Measurements from ENCODE around the gene KLRF2.

DNA sequence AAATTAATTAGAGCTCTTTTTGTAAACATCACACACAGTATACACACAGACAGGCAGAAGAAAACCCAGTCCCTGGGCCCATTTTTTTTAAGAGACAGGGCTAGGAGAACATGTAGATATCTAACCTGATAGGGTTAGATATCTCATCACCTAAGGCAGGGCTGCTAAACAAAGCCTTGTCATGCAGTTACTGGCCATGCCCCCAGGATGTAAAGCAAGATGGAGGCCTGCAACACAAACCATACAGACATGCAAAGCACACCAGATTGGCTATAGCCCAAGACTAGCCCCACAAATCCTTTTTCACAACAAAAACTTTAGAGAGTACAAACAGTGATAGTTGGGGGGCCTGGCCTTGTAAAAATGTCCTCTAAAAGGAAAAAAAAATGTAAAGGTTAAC lies 30.4 kb downstream of the KLRF2 start:
- TF ChIP-seq, protein P1, sequence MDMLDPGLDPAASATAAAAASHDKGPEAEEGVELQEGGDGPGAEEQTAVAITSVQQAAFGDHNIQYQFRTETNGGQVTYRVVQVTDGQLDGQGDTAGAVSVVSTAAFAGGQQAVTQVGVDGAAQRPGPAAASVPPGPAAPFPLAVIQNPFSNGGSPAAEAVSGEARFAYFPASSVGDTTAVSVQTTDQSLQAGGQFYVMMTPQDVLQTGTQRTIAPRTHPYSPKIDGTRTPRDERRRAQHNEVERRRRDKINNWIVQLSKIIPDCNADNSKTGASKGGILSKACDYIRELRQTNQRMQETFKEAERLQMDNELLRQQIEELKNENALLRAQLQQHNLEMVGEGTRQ (IDR thresholded peaks at IDR 0.05; ENCODE audit: borderline replicate concordance, low read depth, low read length): no peak
- TF ChIP-seq CTCF (IDR thresholded peaks at IDR 0.05): no peak
- TF ChIP-seq SMC3 (IDR thresholded peaks at IDR 0.05; ENCODE audit: low read depth, low read length): no peak
- TF ChIP-seq, protein P2, sequence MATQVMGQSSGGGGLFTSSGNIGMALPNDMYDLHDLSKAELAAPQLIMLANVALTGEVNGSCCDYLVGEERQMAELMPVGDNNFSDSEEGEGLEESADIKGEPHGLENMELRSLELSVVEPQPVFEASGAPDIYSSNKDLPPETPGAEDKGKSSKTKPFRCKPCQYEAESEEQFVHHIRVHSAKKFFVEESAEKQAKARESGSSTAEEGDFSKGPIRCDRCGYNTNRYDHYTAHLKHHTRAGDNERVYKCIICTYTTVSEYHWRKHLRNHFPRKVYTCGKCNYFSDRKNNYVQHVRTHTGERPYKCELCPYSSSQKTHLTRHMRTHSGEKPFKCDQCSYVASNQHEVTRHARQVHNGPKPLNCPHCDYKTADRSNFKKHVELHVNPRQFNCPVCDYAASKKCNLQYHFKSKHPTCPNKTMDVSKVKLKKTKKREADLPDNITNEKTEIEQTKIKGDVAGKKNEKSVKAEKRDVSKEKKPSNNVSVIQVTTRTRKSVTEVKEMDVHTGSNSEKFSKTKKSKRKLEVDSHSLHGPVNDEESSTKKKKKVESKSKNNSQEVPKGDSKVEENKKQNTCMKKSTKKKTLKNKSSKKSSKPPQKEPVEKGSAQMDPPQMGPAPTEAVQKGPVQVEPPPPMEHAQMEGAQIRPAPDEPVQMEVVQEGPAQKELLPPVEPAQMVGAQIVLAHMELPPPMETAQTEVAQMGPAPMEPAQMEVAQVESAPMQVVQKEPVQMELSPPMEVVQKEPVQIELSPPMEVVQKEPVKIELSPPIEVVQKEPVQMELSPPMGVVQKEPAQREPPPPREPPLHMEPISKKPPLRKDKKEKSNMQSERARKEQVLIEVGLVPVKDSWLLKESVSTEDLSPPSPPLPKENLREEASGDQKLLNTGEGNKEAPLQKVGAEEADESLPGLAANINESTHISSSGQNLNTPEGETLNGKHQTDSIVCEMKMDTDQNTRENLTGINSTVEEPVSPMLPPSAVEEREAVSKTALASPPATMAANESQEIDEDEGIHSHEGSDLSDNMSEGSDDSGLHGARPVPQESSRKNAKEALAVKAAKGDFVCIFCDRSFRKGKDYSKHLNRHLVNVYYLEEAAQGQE (IDR thresholded peaks at IDR 0.05; ENCODE audit: low read depth, low read length): no peak
- no peak for TF ChIP-seq CHD2 (IDR thresholded peaks at IDR 0.05; ENCODE audit: low read length, partially characterized antibody)
- TF ChIP-seq YY1 (IDR thresholded peaks at IDR 0.05; ENCODE audit: low read depth): no peak
- TF ChIP-seq EP300 (IDR thresholded peaks at IDR 0.05; ENCODE audit: borderline replicate concordance in 1 of 2, low read depth in 1 of 2, low read length in 1 of 2): no peak

Measured in SK-N-SH (cell line).